ENCODE measurements around the gene LURAP1L.
"Not testable (repeated sequence)": the region's sequence is repeated elsewhere in the genome, so short reads cannot be mapped to it uniquely, and the experiment has no call there.

GRCh38 chr9:12865380-12865779 is 90.6 kb downstream of the LURAP1L start:
- not testable (repeated sequence) for TF ChIP-seq CTCF, POLR2A (IDR thresholded peaks at IDR 0.05)
